Karpas-422 (cell line): Measurements from ENCODE around the gene ZFAND3. TPM values are rescaled to one million over a fixed set of nuclear protein-coding genes. Genes with fewer than 3 reads are reported as not detected.

Experiments used
- DNase-seq: peaks from one replicate; pipeline ENCODE4 v3.0.0-alpha.2; 2015
- H2AFZ ChIP-seq: fragments of 200-600 bp; sonication (generic); 2 replicates; pipeline ENCODE4 v1.6.1; 2014; ENCODE audit warnings: antibody characterized with exemption, low read length, mixed read lengths
- H3K27ac ChIP-seq: fragments of 200-600 bp; sonication (generic); 2 replicates; pipeline ENCODE4 v1.5.1; 2014; ENCODE audit warnings: mild to moderate bottlenecking, low read length, moderate library complexity
- H3K27me3 ChIP-seq: fragments of 200-600 bp; sonication (generic); 2 replicates; pipeline ENCODE4 v1.6.1; 2014; ENCODE audit warnings: low read length, mixed read lengths
- H3K36me3 ChIP-seq: fragments of 200-600 bp; sonication (generic); 2 replicates; pipeline ENCODE4 v1.6.1; 2014; ENCODE audit warnings: low read length, mixed read lengths; ENCODE audit not compliant: insufficient read depth
- H3K4me1 ChIP-seq: fragments of 200-600 bp; sonication (generic); 2 replicates; pipeline ENCODE4 v1.6.1; 2014; ENCODE audit warnings: mild to moderate bottlenecking, low read length, mixed read lengths
- H3K4me2 ChIP-seq: fragments of 200-600 bp; sonication (generic); 2 replicates; pipeline ENCODE4 v1.6.1; 2014; ENCODE audit warnings: low read length, low read depth, mild to moderate bottlenecking; ENCODE audit not compliant: poor library complexity, severe bottlenecking
- H3K4me3 ChIP-seq: fragments of 200-600 bp; sonication (generic); 2 replicates; pipeline ENCODE4 v1.5.1; 2014; ENCODE audit warnings: mild to moderate bottlenecking, antibody characterized with exemption, low read length, mixed read lengths
- H3K79me2 ChIP-seq: fragments of 200-600 bp; sonication (generic); 2 replicates; pipeline ENCODE4 v1.6.1; 2014; ENCODE audit warnings: mild to moderate bottlenecking, low read length, mixed read lengths
- H3K9ac ChIP-seq: fragments of 200-600 bp; sonication (generic); 2 replicates; pipeline ENCODE4 v1.6.0; 2014; ENCODE audit warnings: low read length
- H3K9me2 ChIP-seq: fragments of 200-600 bp; sonication (generic), shearing (Covaris generic); replicated peaks from 2 replicates; pipeline ENCODE4 v1.6.0; 2014; ENCODE audit warnings: mild to moderate bottlenecking, low read length, moderate library complexity; ENCODE audit not compliant: insufficient read depth
- H3K9me3 ChIP-seq: fragments of 300-700, 200-600 bp; sonication (generic); 2 replicates; pipeline ENCODE4 v1.6.1; 2014; ENCODE audit warnings: low read length, mixed read lengths
- H4K20me1 ChIP-seq: fragments of 200-600 bp; sonication (generic); 2 replicates; pipeline ENCODE4 v1.6.1; 2014; ENCODE audit warnings: mild to moderate bottlenecking, antibody characterized with exemption, low read length, low read depth; ENCODE audit not compliant: insufficient read depth
- total RNA-seq: library from RNA; depleted of rRNA; stranded (reverse); fragments of >200 nt; shearing (Covaris generic); gene quantifications from 2 replicates; pipeline ENCODE4 v1.2.3, GENCODE V29; 2014; ENCODE audit warnings: low replicate concordance

The ZFAND3 gene
- total RNA-seq, 1 experiment from 2014 or later: 4.0 TPM

DNA sequence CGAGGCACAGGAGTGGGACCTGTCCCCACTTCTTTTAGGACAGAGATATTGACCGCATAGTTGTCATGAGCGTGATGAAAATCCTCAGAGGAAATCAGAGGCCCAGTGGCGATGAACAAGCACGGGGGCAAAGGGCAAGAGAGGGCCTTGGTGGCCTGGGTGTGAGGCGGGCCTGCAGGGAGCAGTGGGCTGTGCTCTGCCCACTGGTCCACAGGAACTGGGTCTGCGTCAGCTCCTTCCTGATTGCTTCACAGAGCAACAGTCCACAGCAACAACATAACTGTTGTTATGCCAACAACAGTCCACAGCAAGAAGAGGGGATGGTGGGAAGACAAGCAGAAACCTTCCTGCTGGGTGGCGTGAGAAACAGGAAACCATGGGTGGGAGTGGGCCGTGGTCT lies 335.6 kb downstream of the ZFAND3 start:
- Histone ChIP-seq H3K4me1 (no peaks in the 10 kb centered on the region), H3K27ac (no peak overlapping the region), H3K9me3 (no peaks in the 10 kb centered on the region), H3K4me2 (no peak overlapping the region), H3K27me3 (no peaks in the 10 kb centered on the region), H3K4me3 (no peak overlapping the region), H3K36me3 (no peaks in the 10 kb centered on the region), H3K9ac (no peak overlapping the region), H4K20me1 (no peaks in the 10 kb centered on the region), H3K79me2 (no peaks in the 10 kb centered on the region), H2AFZ (no peak overlapping the region), H3K9me2 (no peaks in the 10 kb centered on the region)
- DNase-seq: no peak

DNA sequence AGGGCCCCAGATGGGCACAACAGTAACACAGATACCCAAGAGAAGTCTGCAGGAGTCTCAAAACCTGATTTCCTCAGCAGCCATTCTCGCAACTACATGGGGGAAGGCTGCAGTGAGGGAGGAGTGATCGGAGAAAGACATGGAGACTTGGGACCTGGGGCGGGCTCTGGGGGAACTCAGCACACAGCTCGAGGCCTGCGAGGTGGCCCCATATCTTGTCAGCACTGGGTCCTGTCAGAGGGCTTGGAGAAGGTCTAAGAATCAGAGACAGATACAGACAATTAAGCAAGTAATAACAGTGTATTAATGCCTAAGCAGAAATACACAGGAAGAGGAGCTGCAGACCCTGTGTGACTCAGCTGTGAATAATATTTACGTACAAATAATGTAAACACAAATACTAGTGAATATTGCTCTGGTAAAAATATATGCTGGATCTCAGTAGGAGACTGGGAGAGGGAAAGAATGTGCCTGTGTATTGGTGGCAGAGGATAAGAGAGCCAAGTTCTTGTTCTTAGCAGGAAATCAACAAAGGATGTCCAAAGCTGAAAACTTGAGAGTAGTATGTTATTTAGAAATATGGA lies 336.2 kb downstream of the ZFAND3 start:
- no peaks in the 10 kb centered on the region for H4K20me1 ChIP-seq
- H3K79me2 ChIP-seq: no peaks in the 10 kb centered on the region
- no peak for DNase-seq
- H3K4me3 ChIP-seq: no peak overlapping the region
- H3K4me1 ChIP-seq: no peaks in the 10 kb centered on the region
- H3K9me3 ChIP-seq: no peaks in the 10 kb centered on the region
- no peak overlapping the region for H2AFZ ChIP-seq
- no peak overlapping the region for H3K9ac ChIP-seq
- H3K27me3 ChIP-seq: no peaks in the 10 kb centered on the region
- no peak overlapping the region for H3K4me2 ChIP-seq
- H3K9me2 ChIP-seq: no peaks in the 10 kb centered on the region
- no peak overlapping the region for H3K27ac ChIP-seq
- no peaks in the 10 kb centered on the region for H3K36me3 ChIP-seq

DNA sequence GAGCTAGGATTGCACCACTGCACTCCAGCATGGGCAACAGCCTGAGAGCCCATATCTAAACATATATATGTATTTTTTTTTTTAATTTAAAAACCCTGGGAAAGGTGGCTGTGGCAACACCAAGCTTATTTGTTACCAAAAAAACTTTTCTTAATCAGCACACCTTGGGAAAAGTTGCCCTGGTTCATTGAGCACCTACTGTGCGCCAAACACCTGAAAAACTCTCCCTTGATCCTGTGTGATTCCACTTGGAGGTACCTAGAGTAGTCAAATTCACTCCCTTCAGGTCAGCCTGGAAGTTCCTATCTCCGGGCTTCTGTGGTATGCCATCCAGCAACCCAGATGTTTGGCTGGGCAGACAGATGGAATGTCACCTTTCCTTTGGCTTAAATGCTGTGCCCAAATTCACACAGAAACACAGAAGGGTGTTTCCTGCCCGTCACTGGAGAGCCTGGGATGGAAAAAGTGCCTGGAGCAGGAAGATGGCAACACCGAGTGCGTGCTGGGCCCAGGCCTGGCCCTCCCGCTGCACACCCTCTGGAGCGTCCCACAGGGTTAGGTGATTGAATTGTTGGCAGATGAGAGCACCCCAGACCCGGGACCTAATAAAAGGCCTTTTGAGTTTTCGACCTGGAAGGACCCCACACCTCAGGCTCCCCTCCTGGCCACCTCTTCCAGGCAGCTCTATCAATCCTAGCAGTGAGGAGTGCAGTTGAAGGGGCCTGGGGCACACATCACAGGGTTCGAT lies 337.5 kb downstream of the ZFAND3 start:
- DNase-seq: no peak
- no peaks in the 10 kb centered on the region for H3K4me1 ChIP-seq
- H3K9ac ChIP-seq: no peak overlapping the region
- H3K9me2 ChIP-seq: no peaks in the 10 kb centered on the region
- H3K79me2 ChIP-seq: no peaks in the 10 kb centered on the region
- no peak overlapping the region for H2AFZ ChIP-seq
- no peaks in the 10 kb centered on the region for H3K27me3 ChIP-seq
- H3K4me2 ChIP-seq: no peak overlapping the region
- H4K20me1 ChIP-seq: no peaks in the 10 kb centered on the region
- H3K9me3 ChIP-seq: no peaks in the 10 kb centered on the region
- H3K36me3 ChIP-seq: no peaks in the 10 kb centered on the region
- H3K27ac ChIP-seq: no peak overlapping the region
- H3K4me3 ChIP-seq: no peak overlapping the region

DNA sequence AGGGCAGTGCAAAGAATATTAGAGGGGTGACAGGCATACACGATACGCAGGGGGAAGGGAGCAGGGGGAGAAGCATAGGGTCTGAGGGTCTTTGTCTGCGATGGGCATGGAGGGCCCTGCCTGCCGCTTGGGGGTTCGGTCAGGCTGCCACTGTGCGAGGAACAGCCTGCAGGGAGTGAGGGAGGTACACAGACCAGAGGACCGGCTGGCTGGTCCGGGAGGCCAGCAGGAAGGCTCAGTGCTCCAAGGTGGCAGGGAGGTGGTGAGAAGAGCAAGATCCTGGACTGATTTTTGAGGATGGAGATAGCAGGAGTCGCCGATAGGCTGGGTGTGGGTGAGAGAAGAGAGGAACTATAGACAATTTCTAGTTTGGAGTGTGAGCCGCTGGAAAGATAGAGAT lies 338.4 kb downstream of the ZFAND3 start:
- no peak for DNase-seq
- Histone ChIP-seq H3K4me1 (no peaks in the 10 kb centered on the region), H3K79me2 (no peaks in the 10 kb centered on the region), H3K9me3 (no peaks in the 10 kb centered on the region), H3K4me2 (no peak overlapping the region), H3K27me3 (no peaks in the 10 kb centered on the region), H4K20me1 (no peaks in the 10 kb centered on the region), H3K36me3 (no peaks in the 10 kb centered on the region), H3K4me3 (no peak overlapping the region), H3K9me2 (no peaks in the 10 kb centered on the region), H2AFZ (no peak overlapping the region), H3K27ac (no peak overlapping the region), H3K9ac (no peak overlapping the region)

DNA sequence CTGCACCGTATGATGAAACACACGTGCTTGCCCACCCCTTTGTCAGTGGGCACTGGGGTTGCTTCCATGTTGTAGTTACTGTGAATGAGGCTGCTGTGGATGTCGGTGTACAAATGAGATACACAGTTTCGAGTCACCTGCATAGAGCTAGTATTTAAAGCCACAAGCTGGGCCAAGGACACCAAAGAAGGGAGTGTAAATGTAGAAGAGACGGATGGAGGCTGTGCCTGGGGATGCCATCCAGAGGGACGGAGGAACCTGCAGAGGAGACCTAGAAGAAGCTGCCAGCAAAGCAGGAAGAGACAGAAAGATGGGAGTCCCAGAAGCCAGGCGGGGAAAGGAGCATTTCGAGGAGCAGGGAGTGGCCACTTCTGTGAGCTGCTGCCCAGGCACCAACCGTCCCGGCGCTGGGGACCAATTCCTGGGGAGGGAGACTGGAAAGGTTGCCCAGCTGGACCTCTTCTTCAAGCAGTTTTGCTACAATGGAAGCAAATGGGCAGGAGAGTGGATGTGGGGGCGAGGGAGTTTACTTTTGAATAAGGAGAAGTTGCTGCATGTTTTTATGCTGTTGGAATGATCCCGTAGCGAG lies 339.3 kb downstream of the ZFAND3 start:
- DNase-seq: no peak
- H3K9ac ChIP-seq: no peak overlapping the region

DNA sequence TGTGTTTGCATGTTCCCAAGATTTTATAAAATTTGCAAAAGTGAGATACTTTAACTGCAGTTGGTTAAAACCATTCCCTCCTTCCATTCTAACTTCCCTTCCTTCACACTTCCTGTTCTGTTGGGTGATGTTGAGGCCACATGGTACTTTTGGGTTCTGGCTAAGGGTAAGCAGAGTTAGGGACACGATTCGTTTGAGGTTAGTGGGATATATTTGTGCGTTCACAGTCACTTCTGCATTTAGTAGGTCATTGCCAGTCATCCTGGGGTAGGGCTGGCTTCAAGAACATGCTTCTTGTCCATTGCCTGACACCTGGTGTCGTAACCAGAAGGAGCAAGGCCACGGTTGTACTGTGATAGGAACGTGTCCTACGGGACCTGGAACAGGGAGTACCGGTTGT lies 340.1 kb downstream of the ZFAND3 start:
- Histone ChIP-seq H2AFZ (no peak overlapping the region), H3K9ac (no peak overlapping the region), H3K9me2 (no peaks in the 10 kb centered on the region), H3K36me3 (no peaks in the 10 kb centered on the region), H3K27me3 (no peaks in the 10 kb centered on the region), H4K20me1 (no peaks in the 10 kb centered on the region), H3K27ac (no peak overlapping the region), H3K4me1 (no peaks in the 10 kb centered on the region), H3K4me3 (no peak overlapping the region), H3K4me2 (no peak overlapping the region), H3K9me3 (no peaks in the 10 kb centered on the region), H3K79me2 (no peaks in the 10 kb centered on the region)
- DNase-seq: no peak

More for the DNA sequence above, 339.3 kb downstream of the ZFAND3 start:
- no peak overlapping the region for H3K4me3 ChIP-seq
- no peaks in the 10 kb centered on the region for H3K27me3 ChIP-seq
- H3K4me2 ChIP-seq: no peak overlapping the region
- H3K79me2 ChIP-seq: no peaks in the 10 kb centered on the region
- no peaks in the 10 kb centered on the region for H3K4me1 ChIP-seq
- H3K9me3 ChIP-seq: no peaks in the 10 kb centered on the region
- no peaks in the 10 kb centered on the region for H3K36me3 ChIP-seq
- no peak overlapping the region for H2AFZ ChIP-seq
- no peak overlapping the region for H3K27ac ChIP-seq
- H3K9me2 ChIP-seq: no peaks in the 10 kb centered on the region
- no peaks in the 10 kb centered on the region for H4K20me1 ChIP-seq

DNA sequence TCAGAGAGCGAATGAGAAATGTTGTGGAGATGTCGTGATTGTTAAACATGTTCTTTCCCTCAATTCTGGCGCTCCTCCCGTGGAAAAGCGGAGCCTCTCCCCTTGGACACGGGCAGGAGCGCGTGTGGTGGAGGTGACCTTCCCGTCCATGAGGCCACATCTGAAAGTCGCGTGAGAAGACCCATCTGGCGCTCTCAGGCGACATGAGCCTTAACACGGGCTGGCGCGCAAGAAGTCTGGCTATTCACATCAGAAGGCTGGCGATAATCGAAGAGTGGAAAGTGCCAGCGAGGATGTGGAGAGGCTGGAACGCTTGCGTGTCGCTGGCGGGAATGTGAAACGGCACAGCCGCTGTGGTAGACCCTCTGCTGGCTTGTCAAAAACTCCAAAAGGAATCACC lies 341.3 kb downstream of the ZFAND3 start:
- no peak overlapping the region for H3K9ac ChIP-seq
- H3K9me2 ChIP-seq: no peaks in the 10 kb centered on the region
- no peaks in the 10 kb centered on the region for H3K27me3 ChIP-seq
- H4K20me1 ChIP-seq: no peaks in the 10 kb centered on the region
- no peaks in the 10 kb centered on the region for H3K36me3 ChIP-seq
- DNase-seq: no peak
- H3K9me3 ChIP-seq: no peaks in the 10 kb centered on the region
- no peak overlapping the region for H3K4me3 ChIP-seq
- no peak overlapping the region for H2AFZ ChIP-seq
- H3K79me2 ChIP-seq: no peaks in the 10 kb centered on the region
- H3K4me1 ChIP-seq: no peaks in the 10 kb centered on the region
- H3K4me2 ChIP-seq: no peak overlapping the region
- H3K27ac ChIP-seq: no peak overlapping the region

DNA sequence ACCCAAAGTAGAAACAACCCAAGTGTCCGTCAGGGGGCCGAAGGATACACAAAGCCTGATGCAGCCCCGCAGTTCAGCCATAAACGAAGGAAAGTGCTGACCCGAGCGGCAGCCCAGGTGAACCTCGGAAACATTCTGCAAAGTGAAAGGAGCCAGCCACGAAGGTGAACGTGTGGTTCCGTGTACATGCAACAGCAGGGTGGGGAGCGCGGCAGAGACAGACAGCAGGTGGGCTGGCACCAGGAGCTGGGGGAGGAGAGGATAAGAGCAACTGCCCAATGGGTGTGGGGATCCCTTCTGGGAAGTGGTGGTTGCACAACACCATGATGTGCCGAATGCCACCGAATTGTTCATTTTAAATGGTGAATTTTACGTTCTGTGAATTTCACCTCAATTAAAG lies 341.8 kb downstream of the ZFAND3 start:
- H3K4me1 ChIP-seq: no peaks in the 10 kb centered on the region
- no peak overlapping the region for H3K9ac ChIP-seq
- no peak overlapping the region for H3K4me3 ChIP-seq
- H2AFZ ChIP-seq: no peak overlapping the region
- H3K9me3 ChIP-seq: no peaks in the 10 kb centered on the region
- H3K36me3 ChIP-seq: no peaks in the 10 kb centered on the region
- H4K20me1 ChIP-seq: no peaks in the 10 kb centered on the region
- no peak overlapping the region for H3K4me2 ChIP-seq
- no peaks in the 10 kb centered on the region for H3K27me3 ChIP-seq
- no peaks in the 10 kb centered on the region for H3K79me2 ChIP-seq
- no peaks in the 10 kb centered on the region for H3K9me2 ChIP-seq
- no peak for DNase-seq
- no peak overlapping the region for H3K27ac ChIP-seq
